GM12891 (cell line): Measurements from ENCODE around the gene CDCP1.

ENCODE experiments used
- POLR2AphosphoS5 ChIP-seq: IDR thresholded peaks from 2 replicates; pipeline ENCODE4 v1.6.1; 2011; ENCODE audit warnings: low read depth, low read length, control low read depth
- TAF1 ChIP-seq: IDR thresholded peaks from 2 replicates; pipeline ENCODE4 v1.6.1; 2011; ENCODE audit warnings: low read depth, low read length, control low read depth

GRCh38 chr3:45124956-45125355, 21.2 kb downstream of the CDCP1 start:
- no peak for TF ChIP-seq POLR2AphosphoS5
- TF ChIP-seq TAF1: no peak
